ENCODE data around the gene PRKAA2.
"Not testable (repeated sequence)": the region's sequence is repeated elsewhere in the genome, so short reads cannot be mapped to it uniquely, and the experiment has no call there.

PRKAA2 gene

DNA sequence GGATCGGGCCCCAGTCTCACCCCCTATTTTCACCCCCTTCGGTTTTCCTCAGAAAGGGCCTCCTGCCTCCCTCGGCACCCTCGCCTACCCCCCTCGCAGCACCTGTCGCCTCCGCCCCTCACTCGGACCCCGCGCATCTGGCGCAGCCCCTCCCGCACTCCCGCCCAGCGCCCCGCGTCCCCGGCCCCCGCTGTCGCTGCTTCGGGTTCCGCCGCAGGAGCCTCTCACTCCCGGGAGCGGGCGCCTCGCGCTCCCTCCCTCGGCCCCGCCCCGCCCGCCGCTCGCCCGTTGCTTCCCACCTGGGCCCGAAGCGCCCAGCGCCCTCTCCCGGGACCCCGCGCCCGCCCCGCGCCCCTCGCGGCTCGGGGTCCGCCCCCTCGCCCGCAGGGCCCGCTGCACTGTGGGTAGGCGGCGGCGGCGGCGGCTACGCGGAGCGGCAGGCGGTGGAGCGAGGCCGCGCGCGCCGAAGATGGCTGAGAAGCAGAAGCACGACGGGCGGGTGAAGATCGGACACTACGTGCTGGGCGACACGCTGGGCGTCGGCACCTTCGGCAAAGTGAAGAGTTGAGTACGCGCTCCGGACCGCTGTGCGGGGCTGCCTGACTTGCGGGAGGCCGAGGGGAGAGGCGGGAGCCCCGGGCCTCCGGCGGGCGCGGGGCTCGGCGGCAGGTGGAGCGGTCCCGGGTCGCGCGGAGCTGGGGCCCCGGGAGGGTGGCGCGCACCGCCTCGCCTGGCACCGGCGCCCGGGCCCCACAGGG lies at the start of gene PRKAA2:
Gene PRKAA2 (plus strand): TSS at position 396 of the 758 bp plus-strand sequence. CDS start 74 bp downstream, at position 470.
- no peak for DNase-seq

DNA sequence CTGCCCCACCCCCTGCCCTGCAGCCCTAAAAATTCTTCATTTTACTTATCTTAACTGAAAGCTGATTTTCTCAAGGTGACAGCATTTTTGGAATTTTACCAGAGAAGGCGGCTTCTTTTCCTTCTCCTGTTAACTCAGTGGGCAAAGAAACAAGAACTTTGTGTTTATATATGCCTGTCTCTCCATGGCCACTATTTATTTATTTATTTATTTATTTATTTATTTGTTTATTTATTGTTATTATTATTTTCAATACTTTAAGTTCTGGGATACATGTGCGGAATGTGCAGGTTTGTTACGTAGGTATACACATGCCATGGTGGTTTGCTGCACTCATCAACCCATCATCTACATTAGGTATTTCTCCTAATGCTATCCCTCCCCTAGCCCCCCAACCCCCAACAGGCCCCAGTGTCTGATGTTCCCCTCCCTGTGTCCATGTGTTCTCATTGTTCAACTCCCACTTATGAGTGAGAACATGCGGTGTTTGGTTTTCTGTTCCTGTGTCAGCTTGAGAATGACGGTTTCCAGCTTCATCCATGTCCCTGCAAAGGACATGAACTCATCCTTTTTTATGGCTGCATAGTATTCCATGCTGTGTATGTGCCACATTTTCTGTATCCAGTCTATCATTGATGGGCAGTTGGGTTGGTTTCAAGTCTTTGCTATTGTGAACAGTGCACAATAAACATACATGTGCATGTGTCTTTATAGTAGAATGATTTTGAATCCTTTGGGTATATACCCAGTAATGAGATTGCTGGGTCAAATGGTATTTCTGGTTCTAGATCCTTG lies 49.5 kb upstream of the PRKAA2 start:
- not testable (repeated sequence) for DNase-seq

DNA sequence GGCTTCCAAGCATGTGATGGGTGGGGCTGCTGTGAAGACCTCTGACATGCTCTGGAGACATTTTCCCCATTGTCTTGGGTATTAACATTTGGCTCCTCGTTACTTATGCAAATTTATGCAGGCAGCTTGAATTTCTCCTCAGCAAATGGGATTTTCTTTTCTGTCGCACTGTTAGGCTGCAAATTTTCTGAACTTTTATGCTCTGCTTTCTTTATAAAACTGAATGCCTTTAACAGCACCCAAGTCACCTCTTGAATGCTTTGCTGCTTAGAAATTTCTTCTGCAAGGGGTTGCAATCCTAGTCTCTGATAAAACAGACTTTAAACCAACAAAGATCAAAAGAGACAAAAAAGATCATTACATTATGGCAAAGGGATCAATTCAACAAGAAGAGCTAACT lies 35.0 kb upstream of the PRKAA2 start:
- not testable (repeated sequence) for DNase-seq

- DNase-seq = not testable (repeated sequence)
Measured at GRCh38 chr1:56610770-56611169, 34.3 kb upstream of the PRKAA2 start.

GRCh38 chr1:56617141-56617540 lies 28.0 kb upstream of the PRKAA2 start:
- no peak for DNase-seq

- DNase-seq = no peak
Measured at GRCh38 chr1:56625819-56626440, 19.2 kb upstream of the PRKAA2 start.

GRCh38 chr1:56626546-56626945 lies 18.6 kb upstream of the PRKAA2 start:
- no peak for DNase-seq

- DNase-seq = no peak
Measured at GRCh38 chr1:56627019-56627635, 18.0 kb upstream of the PRKAA2 start.

DNA sequence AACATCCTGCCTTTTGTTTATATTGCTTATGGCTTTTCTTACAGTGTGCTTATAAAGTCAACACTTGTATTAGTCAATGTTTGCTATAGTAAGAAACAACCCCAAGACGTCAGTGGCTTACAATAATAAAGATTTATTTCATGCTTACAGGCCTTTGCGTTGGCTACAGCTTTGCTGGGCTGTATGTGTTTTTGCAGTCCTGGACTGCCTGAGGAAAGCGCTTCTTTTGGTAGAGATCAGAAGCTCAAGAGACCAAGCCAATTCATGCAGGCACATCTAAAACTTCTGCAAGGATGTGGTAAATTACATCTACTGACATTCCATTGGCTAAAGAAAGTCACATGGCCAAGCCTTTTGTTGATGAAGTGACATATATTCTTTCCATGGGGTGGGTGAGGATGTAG lies 17.5 kb upstream of the PRKAA2 start:
- DNase-seq = no peak

GRCh38 chr1:56630786-56631185 lies 14.3 kb upstream of the PRKAA2 start:
- no peak for DNase-seq

DNA sequence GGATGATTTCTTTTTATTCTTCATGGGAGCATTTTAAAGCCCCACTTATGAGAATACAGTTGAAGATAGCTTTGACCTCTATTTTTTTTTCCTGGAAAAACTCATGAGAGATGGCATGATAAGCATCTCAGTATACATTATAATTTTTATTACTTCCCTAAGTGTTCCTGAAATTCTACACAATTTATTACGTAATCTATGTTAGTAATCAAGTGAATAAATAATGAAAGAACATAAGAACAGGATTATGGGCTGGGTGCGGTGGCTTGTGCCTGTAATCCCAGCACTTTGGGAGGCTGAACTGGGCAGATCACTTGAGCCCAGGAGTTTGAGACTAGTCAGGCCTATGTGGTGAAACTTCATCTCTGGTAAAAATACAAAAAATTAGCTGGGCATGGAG lies 13.2 kb upstream of the PRKAA2 start:
- DNase-seq = no peak

DNA sequence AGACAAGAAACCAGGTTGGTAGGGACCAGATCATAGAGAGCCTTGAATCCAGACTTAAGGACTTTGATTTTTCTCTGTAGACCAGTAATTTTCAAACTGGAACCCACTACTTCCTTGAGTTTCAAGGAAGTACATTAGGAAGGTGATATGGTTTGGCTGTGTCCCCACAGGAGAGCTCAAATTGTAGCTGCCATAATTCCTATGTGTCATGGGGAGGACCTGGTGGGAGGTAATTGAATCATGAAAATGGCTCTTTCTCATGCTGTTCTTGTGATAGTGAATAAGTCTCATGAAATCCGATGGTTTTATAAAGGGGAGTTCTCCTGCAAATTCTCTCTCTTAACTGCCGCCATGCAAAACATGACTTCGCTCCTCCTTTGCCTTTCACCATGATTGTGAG lies 10.1 kb upstream of the PRKAA2 start:
- DNase-seq = no peak

DNA sequence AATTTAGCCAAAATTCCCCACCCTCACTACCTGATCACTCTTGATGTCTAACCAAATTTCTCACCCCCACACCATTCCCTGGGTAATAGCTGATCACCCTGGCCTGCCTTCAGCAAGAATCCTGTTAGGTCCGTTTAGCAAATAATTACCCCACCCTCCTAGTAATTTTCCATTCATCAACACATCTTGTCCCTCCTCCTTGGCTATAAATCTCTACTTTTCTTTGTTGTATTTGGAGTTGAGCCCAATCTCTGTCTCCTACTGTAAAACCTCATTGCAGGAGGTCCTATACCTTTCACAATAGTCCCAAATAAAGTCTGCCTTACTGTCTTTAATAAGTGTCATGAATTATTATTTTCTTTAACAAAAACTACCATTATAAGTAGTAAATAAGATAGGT lies 6.9 kb upstream of the PRKAA2 start:
- DNase-seq = no peak

GRCh38 chr1:56639211-56639610 lies 5.9 kb upstream of the PRKAA2 start:
- DNase-seq = no peak

DNA sequence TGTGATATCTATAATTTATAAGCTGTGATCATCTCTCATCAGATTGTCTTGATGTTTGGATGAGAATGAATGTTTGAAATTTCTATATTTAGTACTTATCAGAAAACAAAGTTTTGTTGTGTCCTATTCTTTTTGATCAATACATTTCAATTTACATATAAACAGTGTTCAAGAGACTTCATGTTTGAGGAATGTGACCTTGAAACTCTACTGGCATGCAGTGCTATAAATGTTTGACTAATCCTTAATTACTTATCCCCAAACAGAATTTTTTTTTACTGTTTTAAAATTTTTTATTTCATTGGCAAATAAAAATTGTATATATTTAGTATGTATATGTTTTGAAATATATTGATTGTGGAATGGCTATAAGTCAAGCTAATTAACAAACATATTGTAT lies 1.5 kb upstream of the PRKAA2 start:
- DNase-seq = no peak

DNA sequence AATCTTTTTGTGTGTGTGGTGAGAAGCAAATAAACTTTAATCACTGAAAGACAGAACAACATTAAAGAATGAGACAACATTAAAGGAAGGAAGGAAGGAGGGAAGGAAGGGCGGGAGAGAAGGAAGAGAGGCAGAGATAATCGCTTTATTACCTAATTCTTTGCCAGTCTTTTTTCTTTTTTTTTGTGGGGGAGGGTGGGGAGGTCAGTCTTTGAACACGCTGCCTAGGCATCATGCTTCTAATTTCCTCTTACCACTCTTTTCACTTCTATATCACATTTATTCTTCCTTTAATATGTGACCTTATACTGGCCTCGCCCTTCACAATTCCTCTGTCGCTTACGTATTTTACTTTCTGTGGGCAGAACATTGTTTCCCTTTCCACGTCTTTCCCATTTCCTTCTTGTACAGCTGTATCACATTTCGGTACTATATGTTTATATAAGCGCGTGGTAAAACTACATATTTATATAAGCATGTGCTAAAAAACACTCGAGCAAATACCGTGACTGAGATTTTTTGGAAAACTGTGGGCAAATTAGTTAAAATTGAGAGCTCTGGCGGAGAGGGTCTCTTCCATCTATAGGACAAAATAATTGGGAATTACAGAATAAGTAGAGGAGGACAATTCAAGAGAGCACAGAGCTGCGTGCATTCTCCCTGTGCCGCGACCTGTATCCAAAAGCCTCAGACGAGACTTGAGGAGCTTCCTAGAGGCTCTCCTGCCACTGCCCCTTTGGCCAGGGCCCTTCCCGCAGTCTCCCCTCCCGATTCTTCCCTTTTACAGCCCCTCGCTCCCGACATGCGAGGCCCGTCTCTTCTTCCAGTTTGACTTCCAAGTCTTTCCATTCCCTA lies 823 bp upstream of the PRKAA2 start:
- DNase-seq = no peak

DNA sequence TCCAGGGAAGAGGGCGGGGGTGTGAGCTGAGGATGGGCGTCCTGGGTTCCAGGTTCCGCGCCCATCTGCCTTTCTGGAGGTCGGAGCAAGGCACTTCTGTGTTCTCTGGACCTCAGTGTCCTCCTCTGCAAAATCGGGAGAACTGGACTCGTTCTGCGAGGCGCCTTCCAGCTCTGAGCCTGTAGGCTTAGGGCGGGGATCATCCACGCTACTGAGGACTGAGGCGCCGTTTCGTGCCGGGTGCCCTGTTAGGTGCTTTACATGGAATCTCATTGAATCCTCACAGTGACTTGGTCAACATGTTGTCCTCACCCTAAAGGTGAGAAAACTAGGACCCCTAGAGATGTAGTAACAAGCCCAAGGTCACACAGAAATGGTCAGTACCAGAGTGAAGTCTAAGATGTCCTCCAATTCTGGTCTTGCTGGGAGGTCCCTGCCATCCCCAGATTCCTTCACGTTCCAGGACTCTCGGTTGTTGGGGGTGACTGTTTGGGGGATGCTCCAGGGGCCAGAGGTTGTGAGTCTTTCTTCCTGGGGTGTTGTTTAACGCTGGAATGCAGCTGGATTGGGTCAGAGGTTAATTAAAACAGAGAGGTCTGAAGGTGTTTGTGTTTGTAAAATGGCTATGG lies 677 bp downstream of the PRKAA2 start:
- no peak for DNase-seq

DNA sequence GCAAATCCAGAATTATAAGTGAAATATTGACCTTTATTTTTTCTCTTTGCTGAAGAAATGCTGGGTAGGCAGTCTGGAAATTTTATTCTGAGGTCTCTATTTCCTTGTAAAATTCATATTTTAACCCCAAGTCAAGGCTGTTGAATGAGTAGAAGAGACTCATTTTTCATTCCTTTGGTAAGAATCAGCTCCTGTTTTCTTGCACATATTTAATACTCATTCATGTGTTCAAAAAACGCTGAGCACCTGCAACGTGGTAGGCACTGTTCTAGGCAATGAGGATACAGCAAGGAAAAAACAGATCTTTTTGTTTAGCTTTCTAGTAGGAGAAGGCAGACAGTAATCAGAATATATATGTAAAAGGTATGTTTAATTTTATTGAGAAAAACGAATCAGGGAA lies 1.5 kb downstream of the PRKAA2 start:
- no peak for DNase-seq

DNA sequence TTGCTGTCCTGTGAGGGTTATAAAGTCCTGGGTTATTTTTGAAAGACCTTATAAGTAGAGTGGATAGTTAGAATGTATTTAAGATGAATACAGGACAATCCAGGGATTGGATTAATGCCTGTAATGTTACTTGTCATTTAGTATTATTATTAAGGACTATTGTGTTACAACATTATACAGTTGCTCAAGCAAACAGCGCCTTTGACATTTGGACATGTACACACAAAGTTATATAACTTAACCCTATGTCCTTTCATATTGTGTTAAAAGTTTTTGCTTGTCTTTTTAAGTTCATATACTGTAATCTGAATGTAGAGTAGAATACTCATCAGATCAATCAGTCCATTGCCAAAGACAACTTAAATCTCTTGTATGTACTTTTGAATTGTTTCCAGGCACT lies 2.0 kb downstream of the PRKAA2 start:
- no peak for DNase-seq

- no peak for DNase-seq
Measured at GRCh38 chr1:56648546-56648945, 3.4 kb downstream of the PRKAA2 start.

GRCh38 chr1:56654126-56654923 lies 9.2 kb downstream of the PRKAA2 start:
- DNase-seq = no peak
